ENCODE results near the gene MYG1. TPM values are rescaled to one million over a fixed set of nuclear protein-coding genes. Genes with fewer than 3 reads are reported as not detected.
"Not testable (repeated sequence)": the region's sequence is repeated elsewhere in the genome, so short reads cannot be mapped to it uniquely, and the experiment has no call there.

MYG1 gene
- total RNA-seq, 1 experiment from 2014 or later = 86.6 TPM

- no peak for DNase-seq (ENCODE audit: low read depth)
Observed at GRCh38 chr12:53327435-53328042, 28.0 kb downstream of the MYG1 start.

GRCh38 chr12:53328043-53328435, 28.5 kb downstream of the MYG1 start:
- DNase-seq (ENCODE audit: low read depth) = no peak

- no peak for DNase-seq (ENCODE audit: low read depth)
Observed at GRCh38 chr12:53330671-53331070, 31.2 kb downstream of the MYG1 start.

- not testable (repeated sequence) for DNase-seq (ENCODE audit: low read depth)
Observed at GRCh38 chr12:53332339-53332738, 32.8 kb downstream of the MYG1 start.

- no peak for DNase-seq (ENCODE audit: low read depth)
Observed at GRCh38 chr12:53332744-53333143, 33.2 kb downstream of the MYG1 start.

- no peak for DNase-seq (ENCODE audit: low read depth)
Observed at GRCh38 chr12:53333289-53333688, 33.8 kb downstream of the MYG1 start.

GRCh38 chr12:53333845-53334244, 34.4 kb downstream of the MYG1 start:
- no peak for DNase-seq (ENCODE audit: low read depth)

GRCh38 chr12:53334822-53335221, 35.3 kb downstream of the MYG1 start:
- no peak for DNase-seq (ENCODE audit: low read depth)

GRCh38 chr12:53336181-53336681, 36.7 kb downstream of the MYG1 start, which contains the start of gene SP7:
TSS of gene SP7 (minus strand) at chr12:53336354. CDS start at chr12:53335646, 708 bp downstream.
- no peak for DNase-seq (ENCODE audit: low read depth)

- no peak for DNase-seq (ENCODE audit: low read depth)
Observed at GRCh38 chr12:53338017-53338416, 38.5 kb downstream of the MYG1 start.

- DNase-seq (ENCODE audit: low read depth) = no peak
Observed at GRCh38 chr12:53338916-53339315, 39.4 kb downstream of the MYG1 start.

GRCh38 chr12:53340398-53340797, 40.9 kb downstream of the MYG1 start:
- no peak for DNase-seq (ENCODE audit: low read depth)

GRCh38 chr12:53343449-53343848, 44.0 kb downstream of the MYG1 start:
- DNase-seq (ENCODE audit: low read depth) = no peak

- DNase-seq (ENCODE audit: low read depth) = no peak
Observed at GRCh38 chr12:53343969-53344368, 44.5 kb downstream of the MYG1 start.

GRCh38 chr12:53344487-53344823, 45.0 kb downstream of the MYG1 start:
- no peak for DNase-seq (ENCODE audit: low read depth)

GRCh38 chr12:53344824-53345485, 45.5 kb downstream of the MYG1 start:
- DNase-seq (ENCODE audit: low read depth) = peak; percentile 81

- peak; percentile 53 for DNase-seq (ENCODE audit: low read depth)
Observed at GRCh38 chr12:53345486-53346188, 46.1 kb downstream of the MYG1 start.

- DNase-seq (ENCODE audit: low read depth) = no peak
Observed at GRCh38 chr12:53346491-53346890, 47.0 kb downstream of the MYG1 start.

- DNase-seq (ENCODE audit: low read depth) = no peak
Observed at GRCh38 chr12:53347905-53348304, 48.4 kb downstream of the MYG1 start.

- DNase-seq (ENCODE audit: low read depth) = peak; percentile 89
Observed at GRCh38 chr12:53352331-53353256, 53.1 kb downstream of the MYG1 start.

- no peak for DNase-seq (ENCODE audit: low read depth)
Observed at GRCh38 chr12:53353257-53353655, 53.8 kb downstream of the MYG1 start.

GRCh38 chr12:53355121-53355520, 55.6 kb downstream of the MYG1 start:
- no peak for DNase-seq (ENCODE audit: low read depth)

Measured in Daoy (cell line).